Measurements from ENCODE around the gene ABHD5. TPM values are rescaled to one million over a fixed set of nuclear protein-coding genes. Genes with fewer than 3 reads are reported as not detected.
"Not testable (repeated sequence)": the region's sequence is repeated elsewhere in the genome, so short reads cannot be mapped to it uniquely, and the experiment has no call there.

Gene ABHD5
- total RNA-seq, 1 donor from 2014 or later = 20.2 TPM

GRCh38 chr3:43670635-43671522 is 19.9 kb upstream of the ABHD5 start:
- H3K4me1 Mint-ChIP-seq (ENCODE audit: low read depth) = no peaks in the 10 kb centered on the region
- no peak overlapping the region for H3K27ac Mint-ChIP-seq
- DNase-seq (ENCODE audit: low spot score) = no peak
- no peak overlapping the region for H3K4me3 Mint-ChIP-seq
- intact Hi-C loops (cut with micrococcal nuclease) = no loop called here
- H3K27me3 Mint-ChIP-seq (ENCODE audit: insufficient read depth) = peaks cover 8% of the 10 kb centered on the region
- no peaks in the 10 kb centered on the region for H3K9me3 Mint-ChIP-seq
- H3K36me3 Mint-ChIP-seq (ENCODE audit: low read depth) = no peaks in the 10 kb centered on the region

GRCh38 chr3:43674345-43675085 is 16.2 kb upstream of the ABHD5 start:
- H3K27me3 Mint-ChIP-seq (ENCODE audit: insufficient read depth) = peaks cover 3% of the 10 kb centered on the region
- no peaks in the 10 kb centered on the region for H3K4me1 Mint-ChIP-seq (ENCODE audit: low read depth)
- no peak for DNase-seq (ENCODE audit: low spot score)
- H3K4me3 Mint-ChIP-seq = no peak overlapping the region
- intact Hi-C loops (cut with micrococcal nuclease) = no loop called here
- no peaks in the 10 kb centered on the region for H3K36me3 Mint-ChIP-seq (ENCODE audit: low read depth)
- H3K27ac Mint-ChIP-seq = no peak overlapping the region
- H3K9me3 Mint-ChIP-seq = peaks cover 3% of the 10 kb centered on the region

DNA sequence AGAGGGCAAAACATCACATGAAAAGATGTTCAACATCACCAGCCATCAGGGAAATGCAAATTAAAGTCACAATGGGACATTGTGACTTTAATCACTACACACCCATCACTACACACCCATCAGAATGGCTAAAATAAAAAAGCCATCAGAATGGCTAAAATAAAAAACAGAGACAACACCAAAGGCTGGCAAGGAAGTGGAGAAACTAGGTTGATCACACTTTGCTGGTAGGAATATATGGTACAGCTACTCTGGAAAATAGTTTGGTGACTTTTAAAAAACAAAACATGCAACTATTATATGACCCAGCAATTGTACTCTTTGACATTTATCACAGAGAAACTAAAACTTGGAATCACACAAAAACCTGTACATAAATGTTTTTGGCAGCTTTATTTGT is 15.1 kb upstream of the ABHD5 start:
- H3K4me1 Mint-ChIP-seq (ENCODE audit: low read depth) = no peaks in the 10 kb centered on the region
- no peaks in the 10 kb centered on the region for H3K36me3 Mint-ChIP-seq (ENCODE audit: low read depth)
- DNase-seq (ENCODE audit: low spot score) = no peak
- H3K27ac Mint-ChIP-seq = no peak overlapping the region
- no peak overlapping the region for H3K4me3 Mint-ChIP-seq
- peaks cover 3% of the 10 kb centered on the region for H3K27me3 Mint-ChIP-seq (ENCODE audit: insufficient read depth)
- peaks cover 3% of the 10 kb centered on the region for H3K9me3 Mint-ChIP-seq
- intact Hi-C loops (cut with micrococcal nuclease) = no loop called here

DNA sequence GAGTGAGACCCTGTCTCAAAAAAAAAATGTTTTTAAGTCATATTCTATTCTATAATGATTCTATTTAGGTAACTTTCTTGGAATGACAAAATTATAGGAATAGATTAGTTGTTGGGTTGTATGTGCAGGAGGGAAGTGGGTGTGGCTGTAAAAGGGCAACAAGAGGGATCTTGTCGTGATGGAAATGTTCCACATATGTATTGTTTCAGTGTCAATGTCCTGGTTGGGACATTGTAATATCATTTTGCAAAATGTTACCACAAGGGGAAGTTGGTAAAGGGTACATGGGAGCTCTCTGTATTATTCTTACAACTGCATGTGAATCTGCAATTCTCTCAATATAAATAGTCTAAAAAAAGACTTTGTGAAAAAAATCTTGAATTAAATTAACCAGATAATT is 14.3 kb upstream of the ABHD5 start:
- H3K36me3 Mint-ChIP-seq (ENCODE audit: low read depth) = no peaks in the 10 kb centered on the region
- H3K4me1 Mint-ChIP-seq (ENCODE audit: low read depth) = no peaks in the 10 kb centered on the region
- peaks cover 3% of the 10 kb centered on the region for H3K9me3 Mint-ChIP-seq
- H3K27ac Mint-ChIP-seq = no peak overlapping the region
- H3K27me3 Mint-ChIP-seq (ENCODE audit: insufficient read depth) = peaks cover 3% of the 10 kb centered on the region
- intact Hi-C loops (cut with micrococcal nuclease) = no loop called here
- DNase-seq (ENCODE audit: low spot score) = no peak
- H3K4me3 Mint-ChIP-seq = no peak overlapping the region

DNA sequence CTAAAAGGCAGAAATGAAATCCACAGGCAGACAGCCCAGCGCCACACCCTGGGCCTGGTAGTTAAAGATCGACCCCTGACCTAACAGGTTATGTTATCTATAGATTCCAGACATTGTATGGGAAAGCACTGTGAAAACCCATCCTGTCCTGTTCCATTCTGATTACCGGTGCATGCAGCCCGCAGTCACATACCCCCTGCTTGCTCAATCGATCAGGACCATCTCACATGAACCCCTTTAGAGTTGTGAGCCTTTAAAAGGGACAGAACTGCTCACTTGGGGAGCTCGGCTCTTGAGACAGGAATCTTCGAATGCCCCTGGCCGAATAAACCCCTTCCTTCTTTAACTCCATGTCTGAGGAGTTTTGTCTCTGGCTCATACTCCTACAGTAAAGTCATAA is 12.4 kb upstream of the ABHD5 start:
- H3K9me3 Mint-ChIP-seq; H3K27ac Mint-ChIP-seq; DNase-seq (ENCODE audit: low spot score); H3K36me3 Mint-ChIP-seq (ENCODE audit: low read depth); intact Hi-C loops (cut with micrococcal nuclease); H3K27me3 Mint-ChIP-seq (ENCODE audit: insufficient read depth); H3K4me3 Mint-ChIP-seq; H3K4me1 Mint-ChIP-seq (ENCODE audit: low read depth): not testable (repeated sequence)

GRCh38 chr3:43678887-43679449 is 11.8 kb upstream of the ABHD5 start:
- H3K9me3 Mint-ChIP-seq; H3K27ac Mint-ChIP-seq; H3K4me1 Mint-ChIP-seq (ENCODE audit: low read depth); intact Hi-C loops (cut with micrococcal nuclease); H3K4me3 Mint-ChIP-seq; H3K36me3 Mint-ChIP-seq (ENCODE audit: low read depth); DNase-seq (ENCODE audit: low spot score); H3K27me3 Mint-ChIP-seq (ENCODE audit: insufficient read depth): not testable (repeated sequence)

GRCh38 chr3:43680857-43681256 is 9.9 kb upstream of the ABHD5 start:
- H3K27ac Mint-ChIP-seq; H3K36me3 Mint-ChIP-seq (ENCODE audit: low read depth); H3K9me3 Mint-ChIP-seq; H3K4me1 Mint-ChIP-seq (ENCODE audit: low read depth); H3K4me3 Mint-ChIP-seq; H3K27me3 Mint-ChIP-seq (ENCODE audit: insufficient read depth); DNase-seq (ENCODE audit: low spot score); intact Hi-C loops (cut with micrococcal nuclease): not testable (repeated sequence)

- peaks cover 8% of the 10 kb centered on the region for H3K27me3 Mint-ChIP-seq (ENCODE audit: insufficient read depth)
- H3K27ac Mint-ChIP-seq = no peak overlapping the region
- peaks cover 10% of the 10 kb centered on the region for H3K4me1 Mint-ChIP-seq (ENCODE audit: low read depth)
- peaks cover 2% of the 10 kb centered on the region for H3K36me3 Mint-ChIP-seq (ENCODE audit: low read depth)
- no peaks in the 10 kb centered on the region for H3K9me3 Mint-ChIP-seq
- no peak for DNase-seq (ENCODE audit: low spot score)
- intact Hi-C loops (cut with micrococcal nuclease) = no loop called here
- H3K4me3 Mint-ChIP-seq = no peak overlapping the region
Observed at GRCh38 chr3:43684944-43685343, 5.8 kb upstream of the ABHD5 start.

DNA sequence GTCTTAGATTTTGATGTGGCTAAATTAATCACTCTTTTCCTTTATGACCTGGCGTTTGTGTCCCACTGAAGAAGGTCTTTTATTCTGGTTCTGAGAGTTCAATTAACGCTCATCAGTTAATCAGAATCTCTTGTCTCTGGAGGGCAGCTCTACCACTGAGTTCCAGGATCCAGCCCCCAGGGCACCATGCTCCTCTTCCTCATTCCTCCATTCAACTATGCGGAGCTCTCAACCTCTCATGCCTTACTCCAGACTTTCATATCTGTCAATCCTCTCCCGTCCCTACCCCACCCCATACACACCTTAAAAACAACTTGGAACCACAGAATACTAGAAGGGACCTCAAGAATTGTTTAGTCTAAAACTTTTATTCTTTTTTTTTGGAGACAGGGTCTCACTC is 4.8 kb upstream of the ABHD5 start:
- intact Hi-C loops (cut with micrococcal nuclease) = no loop called here
- Mint-ChIP-seq H3K27me3 (ENCODE audit: insufficient read depth) (peaks cover 8% of the 10 kb centered on the region), H3K36me3 (ENCODE audit: low read depth) (peaks cover 2% of the 10 kb centered on the region), H3K27ac (no peak overlapping the region), H3K4me1 (ENCODE audit: low read depth) (peaks cover 10% of the 10 kb centered on the region), H3K9me3 (no peaks in the 10 kb centered on the region), H3K4me3 (no peak overlapping the region)
- no peak for DNase-seq (ENCODE audit: low spot score)

- Mint-ChIP-seq H3K9me3 (no peaks in the 10 kb centered on the region), H3K4me3 (no peak overlapping the region), H3K4me1 (ENCODE audit: low read depth) (peaks cover 10% of the 10 kb centered on the region), H3K27me3 (ENCODE audit: insufficient read depth) (peaks cover 8% of the 10 kb centered on the region), H3K36me3 (ENCODE audit: low read depth) (peaks cover 2% of the 10 kb centered on the region), H3K27ac (no peak overlapping the region)
- intact Hi-C loops (cut with micrococcal nuclease) = no loop called here
- DNase-seq (ENCODE audit: low spot score) = no peak
Observed at GRCh38 chr3:43686333-43686699, 4.4 kb upstream of the ABHD5 start.

- Mint-ChIP-seq H3K27ac (no peak overlapping the region), H3K9me3 (no peaks in the 10 kb centered on the region), H3K4me1 (ENCODE audit: low read depth) (peaks cover 15% of the 10 kb centered on the region), H3K4me3 (no peak overlapping the region), H3K27me3 (ENCODE audit: insufficient read depth) (peaks cover 8% of the 10 kb centered on the region), H3K36me3 (ENCODE audit: low read depth) (peaks cover 2% of the 10 kb centered on the region)
- intact Hi-C loops (cut with micrococcal nuclease) = no loop called here
- DNase-seq (ENCODE audit: low spot score) = no peak
Observed at GRCh38 chr3:43686700-43687498, 3.8 kb upstream of the ABHD5 start.

DNA sequence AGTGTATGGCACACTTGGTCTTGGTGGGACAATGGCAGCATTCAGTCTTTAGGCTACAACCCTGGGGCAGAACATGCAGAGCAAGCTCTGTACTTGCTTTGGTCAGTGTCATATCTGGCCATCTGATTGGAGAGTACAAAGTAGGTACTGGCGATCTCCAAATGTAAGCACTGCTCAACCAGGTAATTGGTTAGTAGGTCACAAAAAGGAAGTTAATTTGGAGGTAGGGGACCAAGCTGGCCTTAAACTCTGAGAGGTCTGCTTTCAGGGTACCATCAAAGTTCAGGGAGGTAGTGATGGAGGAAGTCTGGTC is 3.3 kb upstream of the ABHD5 start:
- no peak overlapping the region for H3K4me3 Mint-ChIP-seq
- H3K9me3 Mint-ChIP-seq = no peaks in the 10 kb centered on the region
- H3K27me3 Mint-ChIP-seq (ENCODE audit: insufficient read depth) = peaks cover 8% of the 10 kb centered on the region
- no peak for DNase-seq (ENCODE audit: low spot score)
- no peak overlapping the region for H3K27ac Mint-ChIP-seq
- H3K4me1 Mint-ChIP-seq (ENCODE audit: low read depth) = peaks cover 21% of the 10 kb centered on the region
- intact Hi-C loops (cut with micrococcal nuclease) = no loop called here
- peaks cover 5% of the 10 kb centered on the region for H3K36me3 Mint-ChIP-seq (ENCODE audit: low read depth)

DNA sequence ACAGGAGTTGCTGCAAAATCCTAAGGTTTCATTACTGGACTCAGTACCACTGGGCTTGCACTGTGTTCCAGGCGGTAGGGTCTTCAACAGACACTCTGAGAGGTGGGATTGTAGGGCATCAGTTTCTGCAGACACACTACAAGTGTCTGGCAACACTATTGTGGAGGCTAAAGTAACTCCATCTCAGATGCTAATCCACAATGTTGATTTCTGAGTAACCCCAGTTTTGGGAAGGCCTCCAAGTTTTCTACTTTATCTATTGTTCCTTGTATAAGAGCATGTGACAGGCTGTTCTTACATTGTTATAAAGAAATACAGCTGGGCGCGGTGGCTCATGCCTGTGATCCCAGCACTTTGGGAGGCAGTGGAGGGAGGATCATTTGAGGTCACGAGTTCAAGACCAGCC is 2.5 kb upstream of the ABHD5 start:
- no peaks in the 10 kb centered on the region for H3K9me3 Mint-ChIP-seq
- intact Hi-C loops (cut with micrococcal nuclease) = no loop called here
- H3K27me3 Mint-ChIP-seq (ENCODE audit: insufficient read depth) = peaks cover 5% of the 10 kb centered on the region
- DNase-seq (ENCODE audit: low spot score) = no peak
- peaks cover 5% of the 10 kb centered on the region for H3K36me3 Mint-ChIP-seq (ENCODE audit: low read depth)
- H3K27ac Mint-ChIP-seq = no peak overlapping the region
- peaks cover 28% of the 10 kb centered on the region for H3K4me1 Mint-ChIP-seq (ENCODE audit: low read depth)
- no peak overlapping the region for H3K4me3 Mint-ChIP-seq

Measured in activated T-helper 1 cell treated with anti-CD3 and anti-CD28 coated beads, Interleukin-12 subunit alpha, Interleukin-12 subunit beta, Interleukin-2, Interleukin-4 antibody, amounts not matched to agents 30 ng/mL and 10 ng/mL and 1 ng/mL, durations not matched to agents 14 hours and 24 hours and 36 hours (primary cell).